Neural cell (in vitro differentiated cells): ENCODE measurements around the gene SYNPO2.

ENCODE experiments used
- CTCF ChIP-seq: fragments of 450-650 bp; IDR thresholded peaks from 2 replicates; pipeline ENCODE4 v1.5.1; 2014; ENCODE audit warnings: antibody characterized with exemption, mild to moderate bottlenecking, moderate library complexity; ENCODE audit not compliant: poor library complexity, severe bottlenecking
- EP300 ChIP-seq: fragments of 450-650 bp; conservative IDR thresholded peaks from 2 replicates; pipeline ENCODE4 v1.6.1; 2014; ENCODE audit warnings: antibody characterized with exemption, mild to moderate bottlenecking, moderate library complexity; ENCODE audit not compliant: poor library complexity, severe bottlenecking
- EZH2 ChIP-seq: fragments of 200-600, 300-800 bp; shearing (Covaris generic), sonication (generic); IDR thresholded peaks from 2 replicates; pipeline ENCODE4 v1.6.1; 2014; ENCODE audit warnings: antibody characterized with exemption, low read length, borderline replicate concordance, mild to moderate bottlenecking; ENCODE audit not compliant: insufficient read depth, poor library complexity, severe bottlenecking
- MXI1 ChIP-seq: fragments of 450-650 bp; conservative IDR thresholded peaks from 2 replicates; pipeline ENCODE4 v1.6.1; 2014; ENCODE audit warnings: antibody characterized with exemption, mild to moderate bottlenecking; ENCODE audit not compliant: poor library complexity, severe bottlenecking
- POLR2AphosphoS5 ChIP-seq: IDR thresholded peaks from 2 replicates; pipeline ENCODE4 v1.6.1; 2012
- RAD21 ChIP-seq: fragments of 450-650 bp; conservative IDR thresholded peaks from 2 replicates; pipeline ENCODE4 v1.6.1; 2014; ENCODE audit warnings: antibody characterized with exemption, mild to moderate bottlenecking, moderate library complexity
- SMC3 ChIP-seq: fragments of 450-650 bp; conservative IDR thresholded peaks from 2 replicates; pipeline ENCODE4 v1.6.1; 2014; ENCODE audit warnings: antibody characterized with exemption, mild to moderate bottlenecking, moderate library complexity; ENCODE audit not compliant: poor library complexity
- TAF1 ChIP-seq: IDR thresholded peaks from 2 replicates; pipeline ENCODE4 v1.6.1; 2012; ENCODE audit warnings: low read depth
- TF ChIP-seq, protein P1 (sequence below): IDR thresholded peaks from 2 replicates; pipeline ENCODE4 v1.6.1; 2012; ENCODE audit warnings: borderline replicate concordance

- TF ChIP-seq CTCF (no peak), EZH2 (no peak), EP300 (no peak), TAF1 (no peak), POLR2AphosphoS5 (no peak), MXI1 (no peak), SMC3 (no peak), RAD21 (no peak)
- TF ChIP-seq, protein P1, sequence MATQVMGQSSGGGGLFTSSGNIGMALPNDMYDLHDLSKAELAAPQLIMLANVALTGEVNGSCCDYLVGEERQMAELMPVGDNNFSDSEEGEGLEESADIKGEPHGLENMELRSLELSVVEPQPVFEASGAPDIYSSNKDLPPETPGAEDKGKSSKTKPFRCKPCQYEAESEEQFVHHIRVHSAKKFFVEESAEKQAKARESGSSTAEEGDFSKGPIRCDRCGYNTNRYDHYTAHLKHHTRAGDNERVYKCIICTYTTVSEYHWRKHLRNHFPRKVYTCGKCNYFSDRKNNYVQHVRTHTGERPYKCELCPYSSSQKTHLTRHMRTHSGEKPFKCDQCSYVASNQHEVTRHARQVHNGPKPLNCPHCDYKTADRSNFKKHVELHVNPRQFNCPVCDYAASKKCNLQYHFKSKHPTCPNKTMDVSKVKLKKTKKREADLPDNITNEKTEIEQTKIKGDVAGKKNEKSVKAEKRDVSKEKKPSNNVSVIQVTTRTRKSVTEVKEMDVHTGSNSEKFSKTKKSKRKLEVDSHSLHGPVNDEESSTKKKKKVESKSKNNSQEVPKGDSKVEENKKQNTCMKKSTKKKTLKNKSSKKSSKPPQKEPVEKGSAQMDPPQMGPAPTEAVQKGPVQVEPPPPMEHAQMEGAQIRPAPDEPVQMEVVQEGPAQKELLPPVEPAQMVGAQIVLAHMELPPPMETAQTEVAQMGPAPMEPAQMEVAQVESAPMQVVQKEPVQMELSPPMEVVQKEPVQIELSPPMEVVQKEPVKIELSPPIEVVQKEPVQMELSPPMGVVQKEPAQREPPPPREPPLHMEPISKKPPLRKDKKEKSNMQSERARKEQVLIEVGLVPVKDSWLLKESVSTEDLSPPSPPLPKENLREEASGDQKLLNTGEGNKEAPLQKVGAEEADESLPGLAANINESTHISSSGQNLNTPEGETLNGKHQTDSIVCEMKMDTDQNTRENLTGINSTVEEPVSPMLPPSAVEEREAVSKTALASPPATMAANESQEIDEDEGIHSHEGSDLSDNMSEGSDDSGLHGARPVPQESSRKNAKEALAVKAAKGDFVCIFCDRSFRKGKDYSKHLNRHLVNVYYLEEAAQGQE: no peak
Measured at GRCh38 chr4:118992149-118992548, 103.5 kb downstream of the SYNPO2 start.
